OCI-LY3 (cell line): ENCODE data around the gene TRIM7.

Experiments
- CTCF ChIP-seq: fragments of 200-600, 300-600 bp; sonication (generic); IDR thresholded peaks from 2 replicates; pipeline ENCODE4 v1.5.1; 2014; ENCODE audit warnings: antibody characterized with exemption, low read length, low read depth
- EZH2phosphoT487 ChIP-seq: fragments of 200-600 bp; shearing (Covaris generic); IDR thresholded peaks from 2 replicates; pipeline ENCODE4 v1.6.1; 2018; ENCODE audit warnings: antibody characterized with exemption, mixed run types, low read depth

GRCh38 chr5:181173420-181174342 is 31.3 kb downstream of the TRIM7 start:
- TF ChIP-seq CTCF (no peak; the same call in 1 of the 2 replicates), EZH2phosphoT487 (no peak)
